Measurements from ENCODE around the gene TNIP1.

Gene TNIP1

GRCh38 chr5:151080613-151081430 lies at the start of gene TNIP1:
TSS of gene TNIP1 (minus strand) at chr5:151081034. CDS start at chr5:151065095, 15,939 bp downstream.
- DNase-seq (ENCODE audit: low spot score) = peak; percentile 95

DNA sequence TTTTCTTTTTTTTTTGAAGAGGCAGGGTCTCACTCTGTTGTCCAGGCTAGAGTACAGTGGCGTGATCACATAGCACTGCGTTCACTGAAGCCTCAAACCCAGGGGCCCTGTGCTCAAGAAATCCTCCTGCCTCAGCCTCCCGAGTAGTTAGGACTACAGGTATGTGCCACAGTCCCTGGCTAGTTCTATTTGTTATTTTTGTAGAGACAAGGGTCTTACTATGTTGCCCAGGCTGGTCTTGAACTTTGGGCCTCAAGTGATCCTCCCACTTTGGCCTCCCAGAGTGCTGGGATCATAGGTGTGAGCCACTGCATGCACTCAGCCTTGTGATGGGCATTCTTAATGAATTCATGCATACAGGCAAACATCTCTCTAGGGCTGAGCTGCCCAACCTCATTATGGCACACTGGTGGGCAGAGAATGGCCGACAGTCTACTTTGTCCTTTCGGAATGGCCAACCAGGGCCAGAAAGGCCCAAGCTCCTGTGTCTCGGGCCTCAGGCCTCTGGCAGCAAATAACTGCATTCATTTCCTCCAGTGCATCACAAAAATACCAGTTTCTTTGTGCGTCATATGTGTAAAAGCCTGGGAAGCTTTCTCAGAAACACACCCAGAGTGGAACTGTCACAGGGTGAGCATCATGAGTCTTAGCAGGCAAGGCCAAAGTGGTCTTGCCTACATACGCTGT lies 49.5 kb upstream of the TNIP1 start:
- no peak for DNase-seq (ENCODE audit: low spot score)

GRCh38 chr5:151128817-151129216 lies 48.0 kb upstream of the TNIP1 start:
- DNase-seq (ENCODE audit: low spot score) = no peak

GRCh38 chr5:151127926-151128325 lies 47.1 kb upstream of the TNIP1 start:
- DNase-seq (ENCODE audit: low spot score) = no peak

GRCh38 chr5:151126199-151126645 lies 45.4 kb upstream of the TNIP1 start:
- DNase-seq (ENCODE audit: low spot score) = peak; percentile 64

- DNase-seq (ENCODE audit: low spot score) = no peak
These were observed 44.6 kb upstream of the TNIP1 start for GRCh38 chr5:151125421-151125820.

GRCh38 chr5:151123897-151124751 lies 43.3 kb upstream of the TNIP1 start:
- DNase-seq (ENCODE audit: low spot score) = no peak

DNA sequence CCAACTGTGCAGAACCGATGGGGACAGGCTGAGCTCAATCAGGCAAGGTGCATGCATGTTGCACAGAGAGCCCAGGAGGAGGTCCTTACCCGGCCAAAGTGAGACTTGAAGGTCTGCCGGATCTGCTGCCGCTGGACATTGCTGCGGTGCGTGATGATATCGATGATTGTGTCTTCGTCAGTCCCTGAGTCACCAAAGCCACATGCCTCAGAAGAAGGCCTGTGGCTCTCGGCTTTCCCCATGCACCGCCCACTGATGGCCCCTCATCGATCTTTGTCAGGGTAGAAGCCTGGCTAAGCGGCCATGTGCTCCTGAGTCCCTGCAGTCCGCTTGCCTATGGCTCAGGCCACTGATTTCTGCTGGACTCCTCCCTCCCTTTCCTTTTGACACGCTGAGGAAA lies 42.0 kb upstream of the TNIP1 start:
- DNase-seq (ENCODE audit: low spot score) = no peak

GRCh38 chr5:151121665-151122064 lies 40.8 kb upstream of the TNIP1 start:
- no peak for DNase-seq (ENCODE audit: low spot score)

DNA sequence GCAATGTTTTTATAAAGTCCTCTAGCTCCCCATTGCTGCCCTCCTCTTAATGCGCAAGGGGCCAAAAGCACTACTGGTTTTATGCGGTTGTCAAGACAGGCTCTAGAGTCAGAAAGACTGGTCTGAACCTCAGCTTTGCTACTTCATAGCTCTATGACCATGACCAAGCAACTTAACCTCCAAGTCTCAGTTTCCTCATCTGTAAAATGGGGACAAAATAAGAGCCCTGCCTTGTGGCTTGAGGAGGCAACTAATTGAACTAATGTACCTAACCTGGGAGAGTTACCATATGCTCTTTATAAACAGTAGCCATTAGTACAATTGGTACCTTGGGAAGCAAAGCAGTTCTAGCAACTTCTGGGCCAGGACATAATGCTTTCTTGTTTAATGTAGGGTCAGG lies 40.3 kb upstream of the TNIP1 start:
- DNase-seq (ENCODE audit: low spot score) = no peak

- no peak for DNase-seq (ENCODE audit: low spot score)
These were observed 38.2 kb upstream of the TNIP1 start for GRCh38 chr5:151118913-151119575.

GRCh38 chr5:151115272-151115905 lies 34.6 kb upstream of the TNIP1 start:
- peak; percentile 74 for DNase-seq (ENCODE audit: low spot score)

DNA sequence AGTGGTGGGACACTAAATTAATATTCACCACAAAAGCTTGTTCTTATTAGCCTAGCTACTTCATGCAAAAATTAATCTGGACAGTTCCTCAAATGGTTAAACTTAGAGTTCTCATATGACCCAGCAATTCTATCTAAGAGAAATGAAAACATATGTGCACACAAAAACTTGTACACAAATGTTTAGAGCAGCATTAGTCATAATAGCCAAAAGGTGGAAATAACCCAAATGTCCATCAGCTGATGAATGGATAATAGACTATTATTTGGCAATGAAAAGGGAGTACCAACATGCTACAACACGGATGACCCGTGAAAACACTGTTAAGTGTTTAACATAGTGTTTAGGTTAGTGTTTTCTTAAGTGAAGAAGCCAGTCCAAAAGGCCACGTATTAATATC lies 32.8 kb upstream of the TNIP1 start:
- no peak for DNase-seq (ENCODE audit: low spot score)

DNA sequence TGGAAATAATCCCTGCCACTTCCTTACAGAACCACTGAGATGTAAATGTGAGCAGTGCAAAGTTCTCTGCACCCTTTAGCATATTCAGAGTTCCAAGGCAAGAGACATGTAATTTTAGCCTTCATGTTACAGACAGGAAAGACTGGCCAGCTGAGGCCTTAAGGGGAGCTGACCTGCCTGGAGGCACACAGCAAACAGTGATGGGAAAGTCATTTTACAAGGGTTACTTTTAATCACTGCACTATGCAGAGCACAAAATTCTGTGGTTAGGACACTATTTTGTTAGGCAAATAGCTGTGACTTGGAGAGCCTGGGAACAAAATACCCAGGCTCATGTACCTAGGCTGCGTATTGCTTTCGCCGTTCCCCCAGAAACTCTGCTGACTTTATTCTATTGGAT lies 30.2 kb upstream of the TNIP1 start:
- DNase-seq (ENCODE audit: low spot score) = no peak

GRCh38 chr5:151110122-151110681 lies 29.4 kb upstream of the TNIP1 start:
- no peak for DNase-seq (ENCODE audit: low spot score)

GRCh38 chr5:151108566-151108965 lies 27.7 kb upstream of the TNIP1 start:
- DNase-seq (ENCODE audit: low spot score) = no peak

DNA sequence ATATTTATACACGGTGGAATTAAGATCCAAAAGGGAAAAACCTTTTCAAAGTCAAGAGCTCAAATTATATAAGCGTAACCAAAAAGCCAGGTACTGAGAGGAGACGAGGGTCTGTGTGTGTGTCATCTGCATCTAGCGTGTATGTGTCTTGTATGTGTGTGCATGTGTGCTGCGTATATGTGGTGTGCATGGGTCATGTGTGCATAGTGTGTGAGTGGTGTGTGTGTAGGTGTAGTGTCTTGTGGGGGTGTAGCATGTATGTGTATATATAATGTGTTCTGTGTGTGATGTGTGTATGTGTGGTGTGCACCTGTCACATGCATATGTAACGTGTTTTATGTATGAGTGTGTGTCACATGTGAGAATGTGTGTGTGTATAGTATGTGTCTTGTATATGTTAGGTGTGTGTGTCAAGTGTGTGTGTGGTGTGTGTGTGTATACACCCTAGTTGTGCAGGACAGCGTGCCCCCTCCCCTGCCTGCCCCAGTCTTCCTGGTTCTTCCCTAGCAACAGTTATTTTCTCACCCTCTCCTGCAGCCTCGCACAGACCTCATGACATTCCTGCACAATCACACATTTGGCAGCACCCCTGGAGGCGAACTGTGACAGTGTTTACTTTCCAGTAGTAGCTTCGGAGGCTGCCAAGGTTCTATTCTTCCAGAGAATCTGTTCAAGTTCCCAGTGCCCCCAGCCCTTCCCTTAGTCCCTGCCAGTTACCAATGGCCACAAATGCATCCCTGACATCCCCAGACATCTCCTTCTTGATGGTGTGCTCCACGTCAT lies 27.1 kb upstream of the TNIP1 start:
- no peak for DNase-seq (ENCODE audit: low spot score)

DNA sequence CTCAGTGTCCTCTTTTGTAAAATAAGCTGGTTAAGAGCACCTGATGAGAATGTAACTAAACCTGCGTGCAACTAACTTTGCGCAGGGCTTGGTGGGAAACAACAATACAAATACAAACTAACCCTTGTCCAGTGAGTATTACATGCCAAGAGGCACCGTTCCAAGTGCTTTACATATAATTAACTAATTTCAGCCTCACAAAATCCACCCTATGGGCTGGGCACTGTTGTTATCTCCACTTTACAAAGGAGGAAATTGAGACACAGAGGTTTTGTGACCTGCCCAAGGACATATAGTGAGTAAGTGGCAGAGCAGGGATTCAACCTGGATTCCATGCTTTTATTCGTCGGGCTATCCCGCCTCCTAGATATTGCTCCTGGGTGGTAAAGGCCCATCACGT lies 26.2 kb upstream of the TNIP1 start:
- no peak for DNase-seq (ENCODE audit: low spot score)

DNA sequence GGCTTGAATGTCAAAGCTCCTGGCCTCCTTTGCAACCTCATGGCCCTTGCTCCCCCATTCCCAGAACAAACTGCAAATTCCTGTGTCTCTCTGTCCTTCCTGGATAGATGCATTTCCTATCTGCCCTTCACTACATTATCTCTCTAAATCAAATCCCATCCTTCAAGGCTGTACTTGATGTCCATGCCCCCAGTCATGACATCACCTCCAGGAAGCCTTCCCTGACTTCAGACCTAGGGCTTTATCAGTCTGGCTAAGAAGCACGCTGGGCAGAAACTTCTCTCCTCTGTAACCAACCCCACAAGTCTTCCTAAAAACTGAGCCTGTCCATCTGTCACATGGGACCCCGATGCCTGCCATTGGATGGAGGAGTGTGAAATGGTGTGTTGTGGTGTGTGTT lies 25.7 kb upstream of the TNIP1 start:
- no peak for DNase-seq (ENCODE audit: low spot score)

GRCh38 chr5:151106043-151106442 lies 25.2 kb upstream of the TNIP1 start:
- DNase-seq (ENCODE audit: low spot score) = no peak

All from CD4-positive, alpha-beta T cell treated with Interleukin-15 for 4 hours (primary cell).